ENCODE measurements around the gene LAMA4. TPM values are rescaled to one million over a fixed set of nuclear protein-coding genes. Genes with fewer than 3 reads are reported as not detected.

LAMA4 gene
- total and polyA plus RNA-seq, 2 of the 13 experiments (the other 11 are each of a cell fraction or from before 2014, with no cell fraction given), result not detected

DNA sequence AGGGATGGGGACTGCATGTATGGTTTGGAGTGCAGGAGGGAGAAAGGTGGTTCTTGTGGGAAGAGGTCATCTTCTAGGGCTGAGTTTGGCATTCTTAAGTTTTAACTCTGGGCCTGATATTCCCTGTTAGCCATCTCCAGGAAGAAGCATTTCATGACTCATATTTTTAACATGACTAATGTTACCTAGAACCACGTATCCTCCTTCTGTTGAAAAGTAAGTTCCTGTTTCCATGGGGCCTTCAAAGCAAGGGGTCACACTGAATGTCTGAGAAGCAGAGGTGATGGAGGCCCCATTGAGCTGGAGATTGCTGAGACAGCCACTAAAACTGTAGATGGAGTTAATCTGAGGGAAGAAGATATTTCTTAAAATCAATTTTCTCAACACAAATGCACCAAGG lies 136.8 kb downstream of the LAMA4 start:
- no TSS peak for BruUV-seq (replicated peaks)
- H3K4me3 ChIP-seq (replicated peaks in 1 of 3; ENCODE audit: insufficient read depth in 1 of 3, low read depth in 2 of 3, low read length in 3 of 3), result no peak overlapping the region
- FAIRE-seq (no peak), ATAC-seq (no peak), DNase-seq (ENCODE audit: low spot score) (no peak)
- H3K36me3 ChIP-seq (replicated peaks in 1 of 2; ENCODE audit: control insufficient read depth in 1 of 2, insufficient read depth in 2 of 2, low read length in 2 of 2), result no peaks in the 10 kb centered on the region
- no peaks in the 10 kb centered on the region for H3K4me1 ChIP-seq (ENCODE audit: insufficient read depth, low read length)
- no peaks in the 10 kb centered on the region for H3K27me3 ChIP-seq (ENCODE audit: control insufficient read depth in 1 of 2, insufficient read depth in 2 of 2, low read length in 2 of 2)
- 0% methylated on average over 1 of the region's 1 CpG for WGBS (ENCODE audit: low lambda C conversion rate)
- no peaks in the 10 kb centered on the region for H4K20me1 ChIP-seq (ENCODE audit: insufficient read depth, low read length)
- in situ Hi-C loops (cut with HindIII; ENCODE audit: extremely low pct_ligation_motif_present, low pct_unique_long_range_greater_than_20kb) (no loop called here), intact Hi-C loops (cut with micrococcal nuclease; ENCODE audit: unreplicated experiment) (no loop called here)
- no peaks in the 10 kb centered on the region for H3K79me2 ChIP-seq (ENCODE audit: insufficient read depth, low read length)
- H3K4me2 ChIP-seq (ENCODE audit: low read depth, low read length), result no peak overlapping the region
- no peak overlapping the region for H2AFZ ChIP-seq (ENCODE audit: low read length)
- no peaks in the 10 kb centered on the region for H3K9me3 ChIP-seq (ENCODE audit: low read length)
- H3K9ac ChIP-seq (ENCODE audit: insufficient read depth, low read depth, low read length), result no peak overlapping the region
- ChIA-PET POLR2A (no interaction called here), CTCF (ENCODE audit: low intra/inter-chr PET ratio, low total read pairs) (no interaction called here)
- no peak overlapping the region for H3K27ac ChIP-seq (ENCODE audit: extremely low read length, insufficient read depth, low read length)
- TF ChIP-seq, protein P1, sequence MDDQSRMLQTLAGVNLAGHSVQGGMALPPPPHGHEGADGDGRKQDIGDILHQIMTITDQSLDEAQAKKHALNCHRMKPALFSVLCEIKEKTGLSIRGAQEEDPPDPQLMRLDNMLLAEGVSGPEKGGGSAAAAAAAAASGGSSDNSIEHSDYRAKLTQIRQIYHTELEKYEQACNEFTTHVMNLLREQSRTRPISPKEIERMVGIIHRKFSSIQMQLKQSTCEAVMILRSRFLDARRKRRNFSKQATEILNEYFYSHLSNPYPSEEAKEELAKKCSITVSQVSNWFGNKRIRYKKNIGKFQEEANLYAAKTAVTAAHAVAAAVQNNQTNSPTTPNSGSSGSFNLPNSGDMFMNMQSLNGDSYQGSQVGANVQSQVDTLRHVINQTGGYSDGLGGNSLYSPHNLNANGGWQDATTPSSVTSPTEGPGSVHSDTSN (CRISPR knock-in tag; IDR thresholded peaks at IDR 0.05; ENCODE audit: borderline replicate concordance), result no peak
- TF ChIP-seq PHF5A (CRISPR knock-in tag; IDR thresholded peaks at IDR 0.05; ENCODE audit: low read depth, unreplicated experiment), result no peak
- TF ChIP-seq ZNF816 (CRISPR knock-in tag; IDR thresholded peaks at IDR 0.05; ENCODE audit: borderline replicate concordance), result no peak
- no peak for TF ChIP-seq NRL (CRISPR knock-in tag; IDR thresholded peaks at IDR 0.05; ENCODE audit: borderline replicate concordance)
- TF ChIP-seq RXRB (CRISPR knock-in tag; IDR thresholded peaks at IDR 0.05; ENCODE audit: borderline replicate concordance), result no peak
- TF ChIP-seq, protein P2, sequence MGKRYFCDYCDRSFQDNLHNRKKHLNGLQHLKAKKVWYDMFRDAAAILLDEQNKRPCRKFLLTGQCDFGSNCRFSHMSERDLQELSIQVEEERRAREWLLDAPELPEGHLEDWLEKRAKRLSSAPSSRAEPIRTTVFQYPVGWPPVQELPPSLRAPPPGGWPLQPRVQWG (CRISPR knock-in tag; IDR thresholded peaks at IDR 0.05; ENCODE audit: borderline replicate concordance, low read depth), result no peak
- TF ChIP-seq, protein P3, sequence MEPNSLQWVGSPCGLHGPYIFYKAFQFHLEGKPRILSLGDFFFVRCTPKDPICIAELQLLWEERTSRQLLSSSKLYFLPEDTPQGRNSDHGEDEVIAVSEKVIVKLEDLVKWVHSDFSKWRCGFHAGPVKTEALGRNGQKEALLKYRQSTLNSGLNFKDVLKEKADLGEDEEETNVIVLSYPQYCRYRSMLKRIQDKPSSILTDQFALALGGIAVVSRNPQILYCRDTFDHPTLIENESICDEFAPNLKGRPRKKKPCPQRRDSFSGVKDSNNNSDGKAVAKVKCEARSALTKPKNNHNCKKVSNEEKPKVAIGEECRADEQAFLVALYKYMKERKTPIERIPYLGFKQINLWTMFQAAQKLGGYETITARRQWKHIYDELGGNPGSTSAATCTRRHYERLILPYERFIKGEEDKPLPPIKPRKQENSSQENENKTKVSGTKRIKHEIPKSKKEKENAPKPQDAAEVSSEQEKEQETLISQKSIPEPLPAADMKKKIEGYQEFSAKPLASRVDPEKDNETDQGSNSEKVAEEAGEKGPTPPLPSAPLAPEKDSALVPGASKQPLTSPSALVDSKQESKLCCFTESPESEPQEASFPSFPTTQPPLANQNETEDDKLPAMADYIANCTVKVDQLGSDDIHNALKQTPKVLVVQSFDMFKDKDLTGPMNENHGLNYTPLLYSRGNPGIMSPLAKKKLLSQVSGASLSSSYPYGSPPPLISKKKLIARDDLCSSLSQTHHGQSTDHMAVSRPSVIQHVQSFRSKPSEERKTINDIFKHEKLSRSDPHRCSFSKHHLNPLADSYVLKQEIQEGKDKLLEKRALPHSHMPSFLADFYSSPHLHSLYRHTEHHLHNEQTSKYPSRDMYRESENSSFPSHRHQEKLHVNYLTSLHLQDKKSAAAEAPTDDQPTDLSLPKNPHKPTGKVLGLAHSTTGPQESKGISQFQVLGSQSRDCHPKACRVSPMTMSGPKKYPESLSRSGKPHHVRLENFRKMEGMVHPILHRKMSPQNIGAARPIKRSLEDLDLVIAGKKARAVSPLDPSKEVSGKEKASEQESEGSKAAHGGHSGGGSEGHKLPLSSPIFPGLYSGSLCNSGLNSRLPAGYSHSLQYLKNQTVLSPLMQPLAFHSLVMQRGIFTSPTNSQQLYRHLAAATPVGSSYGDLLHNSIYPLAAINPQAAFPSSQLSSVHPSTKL (CRISPR knock-in tag; IDR thresholded peaks at IDR 0.05), result no peak
- TF ChIP-seq, protein P4, sequence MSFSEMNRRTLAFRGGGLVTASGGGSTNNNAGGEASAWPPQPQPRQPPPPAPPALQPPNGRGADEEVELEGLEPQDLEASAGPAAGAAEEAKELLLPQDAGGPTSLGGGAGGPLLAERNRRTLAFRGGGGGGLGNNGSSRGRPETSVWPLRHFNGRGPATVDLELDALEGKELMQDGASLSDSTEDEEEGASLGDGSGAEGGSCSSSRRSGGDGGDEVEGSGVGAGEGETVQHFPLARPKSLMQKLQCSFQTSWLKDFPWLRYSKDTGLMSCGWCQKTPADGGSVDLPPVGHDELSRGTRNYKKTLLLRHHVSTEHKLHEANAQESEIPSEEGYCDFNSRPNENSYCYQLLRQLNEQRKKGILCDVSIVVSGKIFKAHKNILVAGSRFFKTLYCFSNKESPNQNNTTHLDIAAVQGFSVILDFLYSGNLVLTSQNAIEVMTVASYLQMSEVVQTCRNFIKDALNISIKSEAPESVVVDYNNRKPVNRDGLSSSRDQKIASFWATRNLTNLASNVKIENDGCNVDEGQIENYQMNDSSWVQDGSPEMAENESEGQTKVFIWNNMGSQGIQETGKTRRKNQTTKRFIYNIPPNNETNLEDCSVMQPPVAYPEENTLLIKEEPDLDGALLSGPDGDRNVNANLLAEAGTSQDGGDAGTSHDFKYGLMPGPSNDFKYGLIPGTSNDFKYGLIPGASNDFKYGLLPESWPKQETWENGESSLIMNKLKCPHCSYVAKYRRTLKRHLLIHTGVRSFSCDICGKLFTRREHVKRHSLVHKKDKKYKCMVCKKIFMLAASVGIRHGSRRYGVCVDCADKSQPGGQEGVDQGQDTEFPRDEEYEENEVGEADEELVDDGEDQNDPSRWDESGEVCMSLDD (CRISPR knock-in tag; IDR thresholded peaks at IDR 0.05; ENCODE audit: borderline replicate concordance), result no peak
- no peak for TF ChIP-seq ZMYM4 (CRISPR knock-in tag; IDR thresholded peaks at IDR 0.05)
- no peak for TF ChIP-seq ZNF33B (CRISPR knock-in tag; IDR thresholded peaks at IDR 0.05)
- no peak for TF ChIP-seq ZMYM2 (CRISPR knock-in tag; IDR thresholded peaks at IDR 0.05)
